Coronary artery (tissue), 2 donors: ENCODE results near the gene MARVELD3.
"Not testable (repeated sequence)": the region's sequence is repeated elsewhere in the genome, so short reads cannot be mapped to it uniquely, and the experiment has no call there.

ENCODE experiments used
- DNase-seq: peaks from one replicate; pipeline ENCODE4 v3.0.0-alpha.2; 2017; ENCODE audit warnings: low spot score
- H3K27ac ChIP-seq, 2 donors: fragments of 200-600 bp; sonication (generic); one replicate each; pipeline ENCODE4 v1.5.1; 2016 to 2019
- H3K4me3 ChIP-seq: fragments of 200-600 bp; sonication (generic); 2 replicates; pipeline ENCODE4 v1.5.1; 2016; ENCODE audit warnings: mild to moderate bottlenecking, moderate library complexity
- CTCF ChIP-seq: fragments of 200-600 bp; sonication (generic); IDR thresholded peaks from one replicate; pipeline ENCODE4 v1.5.1; 2019; ENCODE audit warnings: antibody characterized with exemption

The MARVELD3 gene

DNA sequence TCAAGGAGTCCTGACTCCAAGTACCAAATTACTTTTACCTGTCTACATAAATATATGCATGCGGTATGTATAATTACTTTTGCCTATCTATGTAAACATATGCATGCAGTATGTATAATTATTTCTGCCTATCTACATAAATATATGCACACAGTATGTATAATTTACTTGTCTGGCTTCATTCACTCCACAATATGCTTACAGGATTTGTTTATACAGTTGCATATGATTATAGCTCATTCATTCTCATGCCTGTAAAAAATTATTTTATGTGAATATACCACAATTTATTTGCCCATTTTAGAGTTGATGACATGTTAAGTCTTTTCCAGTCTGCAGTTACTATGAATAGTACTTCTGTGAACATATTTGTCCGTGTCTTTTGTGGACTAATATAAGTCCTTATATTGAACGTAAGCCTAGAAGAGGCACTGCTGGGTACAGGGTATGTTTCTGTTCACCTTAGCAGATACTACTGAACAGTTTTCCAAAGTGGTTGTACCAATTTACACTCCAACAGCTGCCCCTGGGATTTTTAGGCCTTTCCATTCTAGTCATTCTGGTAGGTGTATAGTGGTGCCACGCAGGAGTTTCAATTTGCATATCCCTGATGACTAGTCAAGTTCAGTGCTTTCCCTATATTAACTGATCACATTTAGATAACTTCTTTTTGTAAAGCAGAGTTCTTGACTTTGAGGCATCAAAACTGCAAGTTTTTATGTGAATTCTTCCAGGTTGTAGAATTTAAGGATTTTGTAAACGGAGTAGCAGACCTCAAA is 47.0 kb downstream of the MARVELD3 start:
- no peak for DNase-seq
- Histone ChIP-seq H3K27ac (no peak overlapping the region), H3K4me3 (no peak overlapping the region)
- TF ChIP-seq CTCF = no peak

- no peak for TF ChIP-seq CTCF
- Histone ChIP-seq H3K4me3 (no peak overlapping the region), H3K27ac (no peak overlapping the region)
- no peak for DNase-seq
Measured at GRCh38 chr16:71673582-71673973, 47.6 kb downstream of the MARVELD3 start.

DNA sequence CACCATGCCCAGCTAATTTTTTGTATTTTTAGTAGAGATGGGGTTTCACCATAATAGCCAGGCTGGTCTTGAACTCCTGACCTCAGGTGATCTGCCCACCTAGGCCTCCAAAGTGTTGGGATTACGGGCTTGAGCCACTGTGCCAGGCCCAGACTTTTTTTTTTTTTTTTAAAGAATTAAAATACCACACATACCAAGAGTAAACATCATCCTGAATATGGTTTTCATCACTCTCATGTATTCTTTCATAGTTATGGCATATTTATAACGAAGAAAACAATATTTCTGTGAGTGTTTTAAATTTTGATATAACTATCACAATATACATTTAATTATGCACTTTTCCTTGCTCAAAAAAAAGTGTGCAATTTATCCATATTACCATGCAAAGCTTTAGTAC is 48.2 kb downstream of the MARVELD3 start:
- TF ChIP-seq CTCF = no peak
- Histone ChIP-seq H3K27ac (no peak overlapping the region), H3K4me3 (no peak overlapping the region)
- DNase-seq = no peak

- no peak for DNase-seq
- H3K4me3 ChIP-seq = no peak overlapping the region
- no peak for TF ChIP-seq CTCF
Measured at GRCh38 chr16:71675380-71675779, 49.4 kb downstream of the MARVELD3 start.

GRCh38 chr16:71676236-71676635 is 50.3 kb downstream of the MARVELD3 start:
- TF ChIP-seq CTCF = no peak
- DNase-seq = no peak

More at GRCh38 chr16:71675380-71675779, 49.4 kb downstream of the MARVELD3 start:
- H3K27ac ChIP-seq = no peak overlapping the region

GRCh38 chr16:71681360-71681759 is 55.4 kb downstream of the MARVELD3 start:
- no peak for TF ChIP-seq CTCF
- DNase-seq = no peak
- Histone ChIP-seq H3K27ac (no peak overlapping the region), H3K4me3 (no peak overlapping the region)

More at GRCh38 chr16:71676236-71676635, 50.3 kb downstream of the MARVELD3 start:
- Histone ChIP-seq H3K27ac (no peak overlapping the region), H3K4me3 (no peak overlapping the region)

DNA sequence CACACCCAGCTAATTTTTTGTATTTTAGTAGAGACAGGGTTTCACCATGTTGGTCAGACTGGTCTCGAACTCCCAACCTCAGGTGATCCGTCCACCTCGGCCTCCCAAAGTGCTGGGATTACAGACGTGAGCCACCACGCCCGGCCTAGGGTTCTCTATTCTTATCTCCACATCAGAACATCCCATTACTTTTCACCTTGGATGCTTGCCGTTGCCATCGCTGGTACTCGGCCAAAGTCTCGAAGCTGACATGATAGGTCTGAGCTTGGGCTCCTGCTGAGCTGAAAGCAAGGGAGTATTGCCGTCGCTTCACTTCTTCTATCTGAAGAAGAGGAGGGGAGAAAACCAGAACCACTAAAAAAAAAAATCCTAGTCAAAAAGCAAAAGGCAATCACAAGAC is 58.3 kb downstream of the MARVELD3 start:
- not testable (repeated sequence) for DNase-seq, H3K4me3 ChIP-seq, H3K27ac ChIP-seq
